Heart left ventricle (tissue), 13 donors: ENCODE measurements around the gene DENND5A.

Experiments
- POLR2A ChIP-seq, 2 donors: fragments of 450-650 bp; IDR thresholded peaks; one replicate each; pipeline ENCODE4 v1.6.1; 2017; ENCODE audit warnings: antibody characterized with exemption in 2 of 2, mild to moderate bottlenecking in 2 of 2, moderate library complexity in 2 of 2
- TF ChIP-seq, protein P1 (sequence below), 12 donors: fragments of 200-600 bp; sonication (generic) in 4 of 12; IDR thresholded peaks; one replicate each; pipeline versions ENCODE4 v1.5.0 to v1.8.0; 2018 to 2022; ENCODE audit warnings: antibody characterized with exemption in 12 of 12, mild to moderate bottlenecking in 5 of 12
- donor health status: ischemic (EF 13 %, LVEDD 7.1; RV severe dilation, severe dysfunction).
- donor health status: DM: no; HTN: yes; CAD: no.
- donor health status: DM: no; HTN: no; CAD: no.
- donor health status: ischemic (EF 25% LVEDD 6.9; RV normal size, moderate dysfunction).
- donor health status: ischemic (EF 25% LVEDD 5.7; RV mildly dilated, moderate dysfunction).
- donor health status: ischemic (EF 35%, LVEDD 5.7; RV mildly dilated, moderate dysfunction).
- donor health status: nonischemic (EF 11% LVEDD 7.7; RV severe dilation, severe dysfunction).
- donor health status: DM: yes; HTN: yes; CAD: no.
- donor health status: PGD.
- donor health status: ischemic (EF 29% LVEDD 5.4; RV normal size, mild dysfunction).
- donor health status: nonischemic (EF 23%, LVEDD 6.1; RV moderate dilation, normal function).

- TF ChIP-seq, protein P1, sequence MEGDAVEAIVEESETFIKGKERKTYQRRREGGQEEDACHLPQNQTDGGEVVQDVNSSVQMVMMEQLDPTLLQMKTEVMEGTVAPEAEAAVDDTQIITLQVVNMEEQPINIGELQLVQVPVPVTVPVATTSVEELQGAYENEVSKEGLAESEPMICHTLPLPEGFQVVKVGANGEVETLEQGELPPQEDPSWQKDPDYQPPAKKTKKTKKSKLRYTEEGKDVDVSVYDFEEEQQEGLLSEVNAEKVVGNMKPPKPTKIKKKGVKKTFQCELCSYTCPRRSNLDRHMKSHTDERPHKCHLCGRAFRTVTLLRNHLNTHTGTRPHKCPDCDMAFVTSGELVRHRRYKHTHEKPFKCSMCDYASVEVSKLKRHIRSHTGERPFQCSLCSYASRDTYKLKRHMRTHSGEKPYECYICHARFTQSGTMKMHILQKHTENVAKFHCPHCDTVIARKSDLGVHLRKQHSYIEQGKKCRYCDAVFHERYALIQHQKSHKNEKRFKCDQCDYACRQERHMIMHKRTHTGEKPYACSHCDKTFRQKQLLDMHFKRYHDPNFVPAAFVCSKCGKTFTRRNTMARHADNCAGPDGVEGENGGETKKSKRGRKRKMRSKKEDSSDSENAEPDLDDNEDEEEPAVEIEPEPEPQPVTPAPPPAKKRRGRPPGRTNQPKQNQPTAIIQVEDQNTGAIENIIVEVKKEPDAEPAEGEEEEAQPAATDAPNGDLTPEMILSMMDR (IDR thresholded peaks at IDR 0.05): no peak
- no peak for TF ChIP-seq POLR2A (IDR thresholded peaks at IDR 0.05)
These were observed 155.1 kb downstream of the DENND5A start for GRCh38 chr11:9109858-9110731.
